SK-N-MC (cell line): ENCODE data around the gene ADAM29.

Source experiments
- EZH2 ChIP-seq: fragments of 200-600 bp; sonication (generic); IDR thresholded peaks from one replicate; pipeline ENCODE4 v1.6.1; 2017; ENCODE audit warnings: antibody characterized with exemption
- POLR2AphosphoS5 ChIP-seq: IDR thresholded peaks from 2 replicates; pipeline ENCODE4 v1.6.1; 2012; ENCODE audit warnings: mild to moderate bottlenecking, low read depth, low read length, borderline replicate concordance

DNA sequence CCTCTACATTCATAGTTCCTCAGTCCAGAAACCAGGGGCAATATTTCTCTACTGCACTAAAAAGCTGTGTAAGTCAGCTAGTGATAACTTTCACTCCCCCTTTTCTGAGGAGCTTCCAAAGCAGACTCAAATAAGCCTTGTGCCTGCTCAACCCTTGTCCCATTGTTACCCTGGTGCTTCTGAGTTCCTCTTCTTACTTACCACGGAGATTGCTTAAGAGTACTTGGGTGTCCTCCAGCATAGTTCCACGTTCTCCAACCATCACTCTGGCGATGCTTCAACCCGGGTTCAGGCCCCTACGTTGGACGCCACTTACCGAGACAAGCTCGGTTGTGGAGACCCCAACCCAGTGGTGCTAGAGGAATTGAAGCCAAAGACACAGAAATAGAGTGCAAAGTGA, 71.6 kb downstream of the ADAM29 start:
- TF ChIP-seq EZH2 (no peak), POLR2AphosphoS5 (no peak)
